SK-N-SH (cell line): ENCODE results near the gene PAWR. TPM values are rescaled to one million over a fixed set of nuclear protein-coding genes. Genes with fewer than 3 reads are reported as not detected.

ENCODE experiments used
- CTCF ChIA-PET: fragments of 300-600, 350-600 bp; formaldehyde crosslinking; extraction: SDS; loops from one replicate; lab custom pipeline; 2021; lab: Yijun Ruan, JAX
- POLR2A ChIA-PET: fragments of 350-600 bp; sonication (Branson Sonifier 250); formaldehyde crosslinking; extraction: SDS; loops from one replicate; lab custom pipeline; 2020; ENCODE audit warnings: antibody characterized with exemption, inconsistent platforms; lab: Yijun Ruan, JAX
- DNase-seq: peaks from one replicate; pipeline ENCODE4 v3.0.0; 2012
- H2AFZ ChIP-seq: fragments of 200-600 bp; sonication (generic); 2 replicates; pipeline ENCODE4 v1.8.1; 2016; ENCODE audit warnings: antibody characterized with exemption, mild to moderate bottlenecking, low read depth
- H3F3A ChIP-seq: fragments of 200-600 bp; sonication (generic); replicated peaks from 2 replicates; pipeline ENCODE3; 2016; ENCODE audit warnings: antibody characterized with exemption, mild to moderate bottlenecking; ENCODE audit not compliant: insufficient read depth
- H3K27ac ChIP-seq, 2 experiments: fragments of 200-500 bp in 1 of 2; fragments of 200-600 bp in 1 of 2; sonication (Bioruptor generic) in 1 of 2; sonication (generic), shearing (Covaris generic) in 1 of 2; 2 replicates each; pipeline versions ENCODE4 v1.5.1 to v1.6.1; 2014 to 2016; ENCODE audit warnings: low read depth in 2 of 2, inconsistent platforms in 1 of 2, low read length in 1 of 2, mild to moderate bottlenecking in 1 of 2, mixed read lengths in 1 of 2
- H3K27me3 ChIP-seq: fragments of 200-600 bp; sonication (generic), shearing (Covaris generic); 2 replicates; pipeline ENCODE4 v1.6.1; 2016; ENCODE audit warnings: mixed run types; ENCODE audit not compliant: insufficient read depth
- H3K36me3 ChIP-seq, 2 experiments: fragments of 200-500 bp in 1 of 2; fragments of 200-600 bp in 1 of 2; sonication (Bioruptor generic) in 1 of 2; sonication (generic) in 1 of 2; replicated peaks in 1 of 2; 2 replicates each; pipeline versions ENCODE3 to v1.5.1; 2014 to 2016; ENCODE audit warnings: low read length in 1 of 2, mild to moderate bottlenecking in 1 of 2; ENCODE audit not compliant: insufficient read depth in 2 of 2, control insufficient read depth in 1 of 2
- H3K4me1 ChIP-seq, 2 experiments: fragments of 200-500 bp in 1 of 2; fragments of 200-600 bp in 1 of 2; sonication (Bioruptor generic) in 1 of 2; sonication (generic), shearing (Covaris generic) in 1 of 2; 2 replicates each; pipeline versions ENCODE4 v1.5.1 to v1.6.1; 2014 to 2016; ENCODE audit warnings: low read depth in 1 of 2, low read length in 1 of 2, mixed run types in 1 of 2; ENCODE audit not compliant: insufficient read depth in 2 of 2, control insufficient read depth in 1 of 2
- H3K4me2 ChIP-seq: fragments of 200-600 bp; sonication (generic), shearing (Covaris generic); 2 replicates; pipeline ENCODE4 v1.6.1; 2017; ENCODE audit warnings: mixed run types
- H3K4me3 ChIP-seq, 2 experiments: fragments of 200-500 bp in 1 of 2; fragments of 200-600 bp in 1 of 2; sonication (Bioruptor generic) in 1 of 2; sonication (generic), shearing (Covaris generic) in 1 of 2; 2 replicates each; pipeline versions ENCODE4 v1.5.1 to v1.8.1; 2014 to 2016; ENCODE audit warnings: low read depth in 2 of 2, inconsistent platforms in 1 of 2, low read length in 1 of 2, mild to moderate bottlenecking in 1 of 2, mixed read lengths in 1 of 2, moderate library complexity in 1 of 2
- H3K79me2 ChIP-seq: fragments of 200-600 bp; sonication (generic); 2 replicates; pipeline ENCODE4 v1.8.1; 2017; ENCODE audit warnings: mild to moderate bottlenecking; ENCODE audit not compliant: insufficient read depth
- H3K9ac ChIP-seq: fragments of 200-600 bp; sonication (generic); 2 replicates; pipeline ENCODE4 v1.6.1; 2017; ENCODE audit warnings: mixed run types
- H3K9me2 ChIP-seq: fragments of 200-600 bp; sonication (generic); 2 replicates; pipeline ENCODE4 v1.6.1; 2017; ENCODE audit warnings: mixed run types
- H3K9me3 ChIP-seq: fragments of 200-600 bp; sonication (generic); 2 replicates; pipeline ENCODE4 v1.6.1; 2017; ENCODE audit warnings: mixed run types, mild to moderate bottlenecking, moderate library complexity
- H4K20me1 ChIP-seq: fragments of 200-600 bp; sonication (generic); 2 replicates; pipeline ENCODE4 v1.6.1; 2017; ENCODE audit warnings: mild to moderate bottlenecking, mixed run types; ENCODE audit not compliant: insufficient read depth
- ELF1 ChIP-seq: IDR thresholded peaks from 2 replicates; pipeline ENCODE4 v1.4.0; 2012
- EZH2phosphoT487 ChIP-seq: fragments of 200-600 bp; sonication (generic); IDR thresholded peaks from 2 replicates; pipeline ENCODE4 v1.6.1; 2017; ENCODE audit warnings: low read depth, mixed run types, mild to moderate bottlenecking, antibody characterized with exemption, moderate library complexity, borderline replicate concordance
- FOSL2 ChIP-seq: IDR thresholded peaks from 2 replicates; pipeline ENCODE4 v1.4.0; 2012; ENCODE audit warnings: low read depth, mild to moderate bottlenecking, moderate library complexity, borderline replicate concordance
- FOXM1 ChIP-seq: IDR thresholded peaks from 2 replicates; pipeline ENCODE4 v1.4.0; 2012; ENCODE audit warnings: low read depth, mild to moderate bottlenecking
- GABPA ChIP-seq: IDR thresholded peaks from 2 replicates; pipeline ENCODE4 v1.4.0; 2012; ENCODE audit warnings: low read depth, mild to moderate bottlenecking
- MEF2A ChIP-seq: IDR thresholded peaks from 2 replicates; pipeline ENCODE4 v1.4.0; 2012; ENCODE audit warnings: low read depth, borderline replicate concordance
- MXI1 ChIP-seq: IDR thresholded peaks from 2 replicates; pipeline ENCODE4 v1.6.1; 2012; ENCODE audit warnings: mild to moderate bottlenecking, low read depth, low read length, improper control_type of control experiment
- NFIC ChIP-seq: IDR thresholded peaks from 2 replicates; pipeline ENCODE4 v1.4.0; 2012; ENCODE audit warnings: borderline replicate concordance
- RCOR1 ChIP-seq: fragments of 150-350 bp; IDR thresholded peaks from 2 replicates; pipeline ENCODE4 v1.6.1; 2017; ENCODE audit warnings: antibody characterized with exemption, low read length
- RFX5 ChIP-seq: IDR thresholded peaks from 2 replicates; pipeline ENCODE4 v1.6.1; 2012; ENCODE audit warnings: mild to moderate bottlenecking, improper control_type of control experiment, low read length
- RXRA ChIP-seq: IDR thresholded peaks from 2 replicates; pipeline ENCODE4 v1.4.0; 2012; ENCODE audit warnings: low read depth, mild to moderate bottlenecking, borderline replicate concordance
- SIN3A ChIP-seq: IDR thresholded peaks from 2 replicates; pipeline ENCODE4 v1.6.1; 2012; ENCODE audit warnings: low read depth, mild to moderate bottlenecking, low read length, moderate library complexity, borderline replicate concordance
- SMC3 ChIP-seq: IDR thresholded peaks from 2 replicates; pipeline ENCODE4 v1.6.1; 2012; ENCODE audit warnings: low read depth, low read length, improper control_type of control experiment
- WGBS: methylation state at CpG from one replicate; pipeline ENCODE4 v1.1.6; 2017; ENCODE audit warnings: low lambda C conversion rate; 5-methylcytosine and 5-hydroxymethylcytosine counted together
- polyA plus RNA-seq, 3 experiments: library from polyadenylated mRNA; depleted of rRNA; stranded (reverse); fragments of >200 nt; gene quantifications; 2 replicates each; pipeline ENCODE4 v1.2.3, GENCODE V29; 2012
- TF ChIP-seq, protein P1 (sequence below): IDR thresholded peaks from 2 replicates; pipeline ENCODE4 v1.4.0; 2012; ENCODE audit warnings: low read depth, borderline replicate concordance
- TF ChIP-seq, protein P2 (sequence below): IDR thresholded peaks from 2 replicates; pipeline ENCODE4; 2012
- TF ChIP-seq, protein P3 (sequence below): IDR thresholded peaks from 2 replicates; pipeline ENCODE4 v1.4.0; 2012; ENCODE audit warnings: low read depth
- TF ChIP-seq, protein P4 (sequence below): IDR thresholded peaks from 2 replicates; pipeline ENCODE4 v1.6.1; 2012; ENCODE audit warnings: mild to moderate bottlenecking, low read depth, low read length, moderate library complexity

Gene PAWR
- polyA plus RNA-seq, 1 of the 3 experiments (the other 2 are of a cell fraction), result 1.8 TPM

DNA sequence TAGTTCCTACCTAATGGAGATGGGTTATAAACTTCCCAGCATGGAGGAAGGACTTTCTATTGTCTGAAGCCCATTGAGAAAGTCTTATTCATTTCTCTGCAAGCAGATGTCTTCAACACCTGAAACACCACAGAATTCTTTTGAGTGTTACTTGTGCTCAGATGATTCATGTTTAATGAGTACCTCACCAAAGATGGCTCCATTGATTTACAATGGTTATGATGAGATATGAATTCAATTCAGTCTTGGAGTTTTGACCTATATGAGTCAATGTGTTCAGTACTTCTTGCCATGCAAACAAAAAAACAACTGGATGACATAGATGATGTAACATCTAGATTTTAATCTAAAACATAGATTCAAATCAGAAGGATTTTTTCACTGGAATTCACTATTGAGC is 15.4 kb upstream of the PAWR start:
- H3K36me3 ChIP-seq, result no peaks in the 10 kb centered on the region
- TF ChIP-seq, protein P1, sequence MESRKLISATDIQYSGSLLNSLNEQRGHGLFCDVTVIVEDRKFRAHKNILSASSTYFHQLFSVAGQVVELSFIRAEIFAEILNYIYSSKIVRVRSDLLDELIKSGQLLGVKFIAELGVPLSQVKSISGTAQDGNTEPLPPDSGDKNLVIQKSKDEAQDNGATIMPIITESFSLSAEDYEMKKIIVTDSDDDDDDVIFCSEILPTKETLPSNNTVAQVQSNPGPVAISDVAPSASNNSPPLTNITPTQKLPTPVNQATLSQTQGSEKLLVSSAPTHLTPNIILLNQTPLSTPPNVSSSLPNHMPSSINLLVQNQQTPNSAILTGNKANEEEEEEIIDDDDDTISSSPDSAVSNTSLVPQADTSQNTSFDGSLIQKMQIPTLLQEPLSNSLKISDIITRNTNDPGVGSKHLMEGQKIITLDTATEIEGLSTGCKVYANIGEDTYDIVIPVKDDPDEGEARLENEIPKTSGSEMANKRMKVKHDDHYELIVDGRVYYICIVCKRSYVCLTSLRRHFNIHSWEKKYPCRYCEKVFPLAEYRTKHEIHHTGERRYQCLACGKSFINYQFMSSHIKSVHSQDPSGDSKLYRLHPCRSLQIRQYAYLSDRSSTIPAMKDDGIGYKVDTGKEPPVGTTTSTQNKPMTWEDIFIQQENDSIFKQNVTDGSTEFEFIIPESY, result no peak
- no peak for TF ChIP-seq RXRA
- TF ChIP-seq GABPA, result no peak
- TF ChIP-seq, protein P2, sequence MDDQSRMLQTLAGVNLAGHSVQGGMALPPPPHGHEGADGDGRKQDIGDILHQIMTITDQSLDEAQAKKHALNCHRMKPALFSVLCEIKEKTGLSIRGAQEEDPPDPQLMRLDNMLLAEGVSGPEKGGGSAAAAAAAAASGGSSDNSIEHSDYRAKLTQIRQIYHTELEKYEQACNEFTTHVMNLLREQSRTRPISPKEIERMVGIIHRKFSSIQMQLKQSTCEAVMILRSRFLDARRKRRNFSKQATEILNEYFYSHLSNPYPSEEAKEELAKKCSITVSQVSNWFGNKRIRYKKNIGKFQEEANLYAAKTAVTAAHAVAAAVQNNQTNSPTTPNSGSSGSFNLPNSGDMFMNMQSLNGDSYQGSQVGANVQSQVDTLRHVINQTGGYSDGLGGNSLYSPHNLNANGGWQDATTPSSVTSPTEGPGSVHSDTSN, result no peak
- H3K27me3 ChIP-seq, result no peaks in the 10 kb centered on the region; the same call in 1 of the 2 replicates
- no peak overlapping the region for H2AFZ ChIP-seq
- H3K27ac ChIP-seq, result no peak overlapping the region
- no peaks in the 10 kb centered on the region for H3K79me2 ChIP-seq
- H3K9me3 ChIP-seq, result no peaks in the 10 kb centered on the region
- H3K4me1 ChIP-seq, result no peaks in the 10 kb centered on the region
- no peak for DNase-seq
- no peaks in the 10 kb centered on the region for H3K9me2 ChIP-seq
- no peak overlapping the region for H3K4me2 ChIP-seq
- no peaks in the 10 kb centered on the region for H4K20me1 ChIP-seq
- H3F3A ChIP-seq, result no peaks in the 10 kb centered on the region
- H3K9ac ChIP-seq, result no peak overlapping the region
- ChIA-PET CTCF (interaction anchor here (1.3 kb wide), 1 partner anchor 9 kb away, joined by 3 read pairs; no protein-coding TSS in a partner anchor), POLR2A (no interaction called here)
- no peak overlapping the region for H3K4me3 ChIP-seq

DNA sequence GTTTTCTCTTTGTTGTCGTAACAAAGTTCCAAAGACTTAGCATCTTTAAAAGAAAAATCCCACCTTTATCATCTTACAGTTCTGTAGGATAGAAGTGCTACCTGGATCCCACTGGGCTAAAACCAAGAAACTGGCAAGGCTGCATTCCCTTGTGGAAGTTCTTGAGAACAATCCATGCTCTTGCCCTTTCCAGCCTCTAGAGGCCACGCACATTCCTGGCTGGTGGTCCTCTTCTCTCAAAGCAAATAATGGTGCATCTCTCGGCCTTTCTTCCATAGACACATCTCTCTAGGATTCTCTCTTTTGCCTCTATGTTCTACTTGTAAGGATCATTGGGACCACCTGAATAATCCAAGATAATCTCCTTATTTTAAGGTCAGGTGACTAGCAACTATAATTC is 8.2 kb upstream of the PAWR start:
- POLR2A ChIA-PET, result no interaction called here
- CTCF ChIA-PET, result no interaction called here

More for the DNA sequence above, 8.2 kb upstream of the PAWR start:
- Histone ChIP-seq H3K4me1 (no peaks in the 10 kb centered on the region), H3K9me2 (no peaks in the 10 kb centered on the region), H3K9me3 (no peaks in the 10 kb centered on the region), H3K27me3 (no peaks in the 10 kb centered on the region; the same call in 1 of the 2 replicates), H3K4me2 (no peak overlapping the region), H3K9ac (no peak overlapping the region), H3K4me3 (no peak overlapping the region), H3K79me2 (no peaks in the 10 kb centered on the region), H4K20me1 (no peaks in the 10 kb centered on the region), H3F3A (no peaks in the 10 kb centered on the region), H3K27ac (no peak overlapping the region), H3K36me3 (no peaks in the 10 kb centered on the region), H2AFZ (no peak overlapping the region)
- DNase-seq, result no peak
- 23% methylated on average over 3 of the region's 3 CpGs for WGBS
- TF ChIP-seq MEF2A (no peak), ELF1 (no peak), SIN3A (no peak), MXI1 (no peak), RFX5 (no peak), FOXM1 (no peak), NFIC (no peak), EZH2phosphoT487 (no peak), FOSL2 (no peak), SMC3 (no peak), RCOR1 (no peak)
- TF ChIP-seq, protein P3, sequence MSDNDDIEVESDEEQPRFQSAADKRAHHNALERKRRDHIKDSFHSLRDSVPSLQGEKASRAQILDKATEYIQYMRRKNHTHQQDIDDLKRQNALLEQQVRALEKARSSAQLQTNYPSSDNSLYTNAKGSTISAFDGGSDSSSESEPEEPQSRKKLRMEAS, result no peak
- TF ChIP-seq, protein P4, sequence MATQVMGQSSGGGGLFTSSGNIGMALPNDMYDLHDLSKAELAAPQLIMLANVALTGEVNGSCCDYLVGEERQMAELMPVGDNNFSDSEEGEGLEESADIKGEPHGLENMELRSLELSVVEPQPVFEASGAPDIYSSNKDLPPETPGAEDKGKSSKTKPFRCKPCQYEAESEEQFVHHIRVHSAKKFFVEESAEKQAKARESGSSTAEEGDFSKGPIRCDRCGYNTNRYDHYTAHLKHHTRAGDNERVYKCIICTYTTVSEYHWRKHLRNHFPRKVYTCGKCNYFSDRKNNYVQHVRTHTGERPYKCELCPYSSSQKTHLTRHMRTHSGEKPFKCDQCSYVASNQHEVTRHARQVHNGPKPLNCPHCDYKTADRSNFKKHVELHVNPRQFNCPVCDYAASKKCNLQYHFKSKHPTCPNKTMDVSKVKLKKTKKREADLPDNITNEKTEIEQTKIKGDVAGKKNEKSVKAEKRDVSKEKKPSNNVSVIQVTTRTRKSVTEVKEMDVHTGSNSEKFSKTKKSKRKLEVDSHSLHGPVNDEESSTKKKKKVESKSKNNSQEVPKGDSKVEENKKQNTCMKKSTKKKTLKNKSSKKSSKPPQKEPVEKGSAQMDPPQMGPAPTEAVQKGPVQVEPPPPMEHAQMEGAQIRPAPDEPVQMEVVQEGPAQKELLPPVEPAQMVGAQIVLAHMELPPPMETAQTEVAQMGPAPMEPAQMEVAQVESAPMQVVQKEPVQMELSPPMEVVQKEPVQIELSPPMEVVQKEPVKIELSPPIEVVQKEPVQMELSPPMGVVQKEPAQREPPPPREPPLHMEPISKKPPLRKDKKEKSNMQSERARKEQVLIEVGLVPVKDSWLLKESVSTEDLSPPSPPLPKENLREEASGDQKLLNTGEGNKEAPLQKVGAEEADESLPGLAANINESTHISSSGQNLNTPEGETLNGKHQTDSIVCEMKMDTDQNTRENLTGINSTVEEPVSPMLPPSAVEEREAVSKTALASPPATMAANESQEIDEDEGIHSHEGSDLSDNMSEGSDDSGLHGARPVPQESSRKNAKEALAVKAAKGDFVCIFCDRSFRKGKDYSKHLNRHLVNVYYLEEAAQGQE, result no peak
